HepG2 (cell line): ENCODE results near the gene SSC5D. TPM values are rescaled to one million over a fixed set of nuclear protein-coding genes. Genes with fewer than 3 reads are reported as not detected.

ENCODE experiments used
- DMAP1 ChIP-seq: IDR thresholded peaks from 2 replicates; pipeline ENCODE4 v1.6.1; 2016
- MIER2 ChIP-seq: IDR thresholded peaks from 2 replicates; pipeline ENCODE4 v1.6.1; 2016; ENCODE audit warnings: missing biosample characterization, missing genetic modification reagents
- MXD1 ChIP-seq: sonication (generic); formaldehyde crosslinking; IDR thresholded peaks from 2 replicates; pipeline ENCODE4 v1.4.0; 2020; ENCODE audit warnings: mild to moderate bottlenecking, missing genetic modification reagents
- PRDM4 ChIP-seq: sonication (generic); formaldehyde crosslinking; IDR thresholded peaks from 2 replicates; pipeline ENCODE4 v1.9.0; 2021; ENCODE audit warnings: missing genetic modification reagents, borderline replicate concordance
- RFXANK ChIP-seq: IDR thresholded peaks from 2 replicates; pipeline ENCODE4 v1.6.1; 2016
- SOX6 ChIP-seq, 2 experiments: fragments of 450-650 bp in 1 of 2; sonication (generic) in 1 of 2; formaldehyde crosslinking in 1 of 2; IDR thresholded peaks; 2 replicates each; pipeline versions ENCODE4 v1.4.0 to v1.6.1; 2017 to 2020; ENCODE audit warnings: antibody characterized with exemption in 1 of 2, mild to moderate bottlenecking in 1 of 2, missing genetic modification reagents in 1 of 2
- TAF1 ChIP-seq: sonication (generic); formaldehyde crosslinking; IDR thresholded peaks from 2 replicates; pipeline ENCODE4 v1.4.0; 2020; ENCODE audit warnings: missing genetic modification reagents
- U2AF2 ChIP-seq: fragments of 200-400 bp; formaldehyde crosslinking; IDR thresholded peaks from 2 replicates; pipeline ENCODE4 v1.6.1; 2017; ENCODE audit warnings: low read depth, mild to moderate bottlenecking, low read length
- ZBTB1 ChIP-seq: sonication (generic); formaldehyde crosslinking; IDR thresholded peaks from 2 replicates; pipeline ENCODE4 v1.4.0; 2020; ENCODE audit warnings: missing genetic modification reagents, borderline replicate concordance
- ZEB1 ChIP-seq: IDR thresholded peaks from 2 replicates; pipeline ENCODE4 v1.6.1; 2012; ENCODE audit warnings: mild to moderate bottlenecking, low read depth, inconsistent platforms; ENCODE audit not compliant: insufficient replicate concordance
- ZNF292 ChIP-seq: sonication (generic); formaldehyde crosslinking; IDR thresholded peaks from 2 replicates; pipeline ENCODE4 v1.8.1; 2022; ENCODE audit warnings: mild to moderate bottlenecking, low read depth, missing genetic modification reagents, borderline replicate concordance
- ZNF362 ChIP-seq: sonication (generic); formaldehyde crosslinking; IDR thresholded peaks from 2 replicates; pipeline ENCODE4 v1.4.0; 2020; ENCODE audit warnings: missing genetic modification reagents, mild to moderate bottlenecking, borderline replicate concordance
- ZNF382 ChIP-seq: sonication (generic); formaldehyde crosslinking; IDR thresholded peaks from 2 replicates; pipeline ENCODE4 v1.5.0; 2020; ENCODE audit warnings: missing genetic modification reagents, mild to moderate bottlenecking, borderline replicate concordance
- ZNF576 ChIP-seq: sonication (generic); formaldehyde crosslinking; IDR thresholded peaks from 2 replicates; pipeline ENCODE4 v1.4.0; 2020; ENCODE audit warnings: mild to moderate bottlenecking, missing genetic modification reagents
- ZNF670 ChIP-seq: sonication (generic); formaldehyde crosslinking; IDR thresholded peaks from 2 replicates; pipeline ENCODE4 v1.8.0; 2022; ENCODE audit warnings: mild to moderate bottlenecking, missing genetic modification reagents, borderline replicate concordance
- ZNF687 ChIP-seq: sonication (generic); formaldehyde crosslinking; IDR thresholded peaks from 2 replicates; pipeline ENCODE4 v1.5.1; 2020; ENCODE audit warnings: mild to moderate bottlenecking, missing genetic modification reagents, moderate library complexity
- ZNF710 ChIP-seq: sonication (generic); formaldehyde crosslinking; IDR thresholded peaks from 2 replicates; pipeline ENCODE4 v1.5.0; 2020; ENCODE audit warnings: mild to moderate bottlenecking, missing genetic modification reagents, borderline replicate concordance
- ZNF850 ChIP-seq: sonication (generic); formaldehyde crosslinking; conservative IDR thresholded peaks from 2 replicates; pipeline ENCODE4 v1.9.0; 2021; ENCODE audit warnings: mild to moderate bottlenecking, missing genetic modification reagents
- polyA plus RNA-seq, 8 experiments: library from polyadenylated mRNA; depleted of rRNA in 3 of 8; stranded (reverse) in 7 of 8; unstranded in 1 of 8; fragments of >200 nt; fragmentation: Illumina TruSeq in 4 of 8; extraction: Trizol in 4 of 8; gene quantifications; 2 replicates each; pipeline versions ENCODE4 v1.2.1 to v1.2.3, GENCODE V29; 2011 to 2016; ENCODE audit warnings: low read depth in 4 of 8, missing spikeins in 1 of 8, mixed read lengths in 1 of 8; ENCODE audit not compliant: insufficient read depth in 1 of 8
- total RNA-seq, 5 experiments: library from RNA; depleted of rRNA; stranded (reverse); fragments of >200 nt; fragmentation: Illumina TruSeq; extraction: Trizol; gene quantifications; 2 replicates each; pipeline ENCODE4 v1.2.3, GENCODE V29; 2016; ENCODE audit warnings: low read depth in 1 of 5

The SSC5D gene
- total and polyA plus RNA-seq, 2 of the 13 experiments (the other 11 are each of a cell fraction or from before 2014, with no cell fraction given) = not detected

- TF ChIP-seq ZEB1 (no peak), PRDM4 (CRISPR knock-in tag) (no peak), MIER2 (CRISPR knock-in tag) (no peak), SOX6 (IDR thresholded peaks at IDR 0.05) (no peak), SOX6 (CRISPR knock-in tag; IDR thresholded peaks at IDR 0.05) (no peak), ZNF687 (CRISPR knock-in tag) (0 out of 2 replicates have a peak, but pooled peaks have one; percentile 24), MXD1 (no peak), ZNF576 (CRISPR knock-in tag) (no peak), ZNF850 (CRISPR knock-in tag) (no peak), ZNF710 (CRISPR knock-in tag) (no peak), ZBTB1 (CRISPR knock-in tag) (no peak), U2AF2 (no peak), ZNF292 (no peak), RFXANK (CRISPR knock-in tag) (peak; percentile 95), TAF1 (CRISPR knock-in tag) (no peak), DMAP1 (CRISPR knock-in tag) (no peak), ZNF670 (CRISPR knock-in tag) (no peak), ZNF382 (CRISPR knock-in tag) (no peak), ZNF362 (CRISPR knock-in tag) (no peak)
Measured at GRCh38 chr19:55536951-55537740, 48.9 kb downstream of the SSC5D start, which contains the start of gene SBK2 (continued).
